OCI-LY1 (cell line): Measurements from ENCODE around the gene KSR1.

ENCODE experiments used
- H2AFZ ChIP-seq: fragments of 200-600 bp; sonication (generic), shearing (Covaris generic); 2 replicates; pipeline ENCODE4 v1.6.0; 2014; ENCODE audit warnings: antibody characterized with exemption, mild to moderate bottlenecking, low read length
- H3F3A ChIP-seq: fragments of 200-600 bp; sonication (generic), shearing (Covaris generic); 2 replicates; pipeline ENCODE4 v1.6.0; 2014; ENCODE audit warnings: mild to moderate bottlenecking, antibody characterized with exemption, low read length, moderate library complexity; ENCODE audit not compliant: insufficient read depth
- H3K27ac ChIP-seq: fragments of 200-600 bp; sonication (generic); 2 replicates; pipeline ENCODE4 v1.5.1; 2014; ENCODE audit warnings: low read length, mixed run types, mild to moderate bottlenecking, low read depth; ENCODE audit not compliant: poor library complexity, severe bottlenecking
- H3K27me3 ChIP-seq: fragments of 200-600 bp; sonication (generic); 2 replicates; pipeline ENCODE4 v1.6.0; 2014; ENCODE audit warnings: antibody characterized with exemption, mild to moderate bottlenecking, low read length, moderate library complexity; ENCODE audit not compliant: insufficient read depth
- H3K36me3 ChIP-seq: fragments of 200-600 bp; sonication (generic); 2 replicates; pipeline ENCODE4 v1.6.1; 2014; ENCODE audit warnings: mild to moderate bottlenecking, antibody characterized with exemption, low read length, moderate library complexity, mixed read lengths; ENCODE audit not compliant: insufficient read depth
- H3K4me1 ChIP-seq: fragments of 200-600 bp; sonication (generic); 2 replicates; pipeline ENCODE4 v1.5.1; 2014; ENCODE audit warnings: mild to moderate bottlenecking, low read length, moderate library complexity; ENCODE audit not compliant: insufficient read depth, severe bottlenecking
- H3K4me2 ChIP-seq: fragments of 200-600 bp; sonication (generic), shearing (Covaris generic); 2 replicates; pipeline ENCODE4 v1.6.1; 2014; ENCODE audit warnings: low read length
- H3K4me3 ChIP-seq: fragments of 200-600 bp; sonication (generic); 2 replicates; pipeline ENCODE4 v1.5.1; 2014; ENCODE audit warnings: low read length, low read depth, mild to moderate bottlenecking, mixed read lengths; ENCODE audit not compliant: poor library complexity, severe bottlenecking
- H3K79me2 ChIP-seq: fragments of 200-600 bp; shearing (Covaris generic); 2 replicates; pipeline ENCODE4 v1.6.1; 2016; ENCODE audit warnings: mixed run types, low read length, mixed read lengths; ENCODE audit not compliant: insufficient read depth
- H3K9ac ChIP-seq: fragments of 200-600 bp; sonication (generic), shearing (Covaris generic); 2 replicates; pipeline ENCODE4 v1.6.1; 2014; ENCODE audit warnings: mild to moderate bottlenecking, low read length, mixed read lengths
- H3K9me2 ChIP-seq: fragments of 200-600 bp; sonication (generic), shearing (Covaris generic); 2 replicates; pipeline ENCODE4 v1.6.1; 2014; ENCODE audit warnings: low read depth, mild to moderate bottlenecking, low read length, mixed read lengths
- H3K9me3 ChIP-seq: fragments of 200-600 bp; shearing (Covaris generic); 2 replicates; pipeline ENCODE4 v1.6.1; 2014; ENCODE audit warnings: low read length, mixed read lengths
- H4K20me1 ChIP-seq: fragments of 200-600 bp; sonication (generic), shearing (Covaris generic); 2 replicates; pipeline ENCODE4 v1.6.0; 2016; ENCODE audit warnings: mild to moderate bottlenecking, low read length; ENCODE audit not compliant: insufficient read depth
- EZH2 ChIP-seq: fragments of 200-600 bp; sonication (generic), shearing (Covaris generic); IDR thresholded peaks from 2 replicates; pipeline ENCODE4 v1.8.0; 2017; ENCODE audit warnings: borderline replicate concordance, mixed run types, mild to moderate bottlenecking, antibody characterized with exemption, low read length, moderate library complexity, mixed read lengths
- TF ChIP-seq, protein P1 (sequence below): fragments of 200-600 bp; sonication (generic), shearing (Covaris generic); IDR thresholded peaks from 2 replicates; pipeline ENCODE4 v1.5.1; 2017; ENCODE audit warnings: mild to moderate bottlenecking, antibody characterized with exemption, low read length, moderate library complexity, mixed read lengths

The KSR1 gene

DNA sequence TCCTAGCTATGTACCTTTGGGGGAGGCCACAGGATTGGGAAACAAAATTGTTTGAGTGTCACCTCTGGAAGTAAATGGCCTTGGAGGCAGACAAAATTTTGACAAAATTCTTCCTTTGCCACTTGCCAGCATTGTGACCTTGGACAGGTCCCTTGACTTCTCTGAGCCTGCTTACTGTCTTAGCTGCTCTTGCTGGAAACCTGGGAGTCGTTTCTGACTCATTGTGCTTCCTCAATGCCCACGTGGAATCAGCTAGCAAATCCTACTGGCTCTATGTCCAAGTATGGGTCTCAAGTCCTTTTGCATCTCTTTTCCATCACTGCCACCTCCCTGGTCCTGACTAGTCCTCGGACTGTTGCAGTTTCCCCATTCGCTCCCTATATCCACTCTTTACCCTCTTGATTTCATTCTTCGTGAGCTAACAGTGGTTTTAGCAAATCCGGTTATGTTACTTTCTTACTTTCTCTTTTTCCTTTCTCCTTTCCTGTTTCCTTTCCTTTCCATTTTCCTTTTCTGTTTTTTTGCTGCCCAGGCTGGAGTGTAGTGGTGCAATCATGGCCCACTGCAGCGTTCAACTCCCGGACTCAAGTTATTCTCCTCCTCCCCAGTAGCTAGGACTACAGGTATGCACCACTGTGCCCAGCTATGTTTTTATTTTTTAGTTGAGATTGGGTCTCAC, 106.7 kb downstream of the KSR1 start:
- Histone ChIP-seq H3K4me2 (no peak overlapping the region), H3K36me3 (no peaks in the 10 kb centered on the region), H3K27ac (no peak overlapping the region), H3K27me3 (no peaks in the 10 kb centered on the region), H2AFZ (no peak overlapping the region), H3K9me3 (no peaks in the 10 kb centered on the region), H3K4me1 (no peaks in the 10 kb centered on the region), H3F3A (no peaks in the 10 kb centered on the region), H3K79me2 (no peaks in the 10 kb centered on the region), H3K9me2 (no peaks in the 10 kb centered on the region), H3K9ac (no peak overlapping the region), H3K4me3 (no peak overlapping the region), H4K20me1 (no peaks in the 10 kb centered on the region)
- TF ChIP-seq, protein P1, sequence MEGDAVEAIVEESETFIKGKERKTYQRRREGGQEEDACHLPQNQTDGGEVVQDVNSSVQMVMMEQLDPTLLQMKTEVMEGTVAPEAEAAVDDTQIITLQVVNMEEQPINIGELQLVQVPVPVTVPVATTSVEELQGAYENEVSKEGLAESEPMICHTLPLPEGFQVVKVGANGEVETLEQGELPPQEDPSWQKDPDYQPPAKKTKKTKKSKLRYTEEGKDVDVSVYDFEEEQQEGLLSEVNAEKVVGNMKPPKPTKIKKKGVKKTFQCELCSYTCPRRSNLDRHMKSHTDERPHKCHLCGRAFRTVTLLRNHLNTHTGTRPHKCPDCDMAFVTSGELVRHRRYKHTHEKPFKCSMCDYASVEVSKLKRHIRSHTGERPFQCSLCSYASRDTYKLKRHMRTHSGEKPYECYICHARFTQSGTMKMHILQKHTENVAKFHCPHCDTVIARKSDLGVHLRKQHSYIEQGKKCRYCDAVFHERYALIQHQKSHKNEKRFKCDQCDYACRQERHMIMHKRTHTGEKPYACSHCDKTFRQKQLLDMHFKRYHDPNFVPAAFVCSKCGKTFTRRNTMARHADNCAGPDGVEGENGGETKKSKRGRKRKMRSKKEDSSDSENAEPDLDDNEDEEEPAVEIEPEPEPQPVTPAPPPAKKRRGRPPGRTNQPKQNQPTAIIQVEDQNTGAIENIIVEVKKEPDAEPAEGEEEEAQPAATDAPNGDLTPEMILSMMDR, result no peak
- TF ChIP-seq EZH2, result no peak

DNA sequence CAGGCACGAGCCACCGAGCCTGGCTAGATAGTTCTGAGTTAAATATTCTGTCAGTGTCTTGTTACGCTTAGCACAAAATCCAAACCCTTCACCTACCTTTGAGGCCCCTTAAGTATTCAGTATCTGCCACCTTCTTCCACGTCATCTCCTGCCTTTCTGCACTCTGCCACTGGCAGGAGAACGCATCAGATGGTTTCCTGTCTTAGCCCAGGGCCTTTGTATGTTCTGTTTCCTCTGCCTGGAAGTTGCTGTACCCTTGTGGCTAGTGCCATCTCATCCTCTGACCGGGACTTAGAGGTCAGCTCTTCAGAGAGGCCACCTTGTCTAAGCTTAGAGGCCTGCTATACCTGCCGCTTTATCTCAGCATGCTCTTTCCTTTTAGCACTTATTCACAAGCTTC, 107.3 kb downstream of the KSR1 start:
- no peaks in the 10 kb centered on the region for H3K27me3 ChIP-seq
- H2AFZ ChIP-seq, result no peak overlapping the region
- no peak overlapping the region for H3K4me3 ChIP-seq
- H3K9me2 ChIP-seq, result no peaks in the 10 kb centered on the region
- no peaks in the 10 kb centered on the region for H3K9me3 ChIP-seq
- no peak overlapping the region for H3K4me2 ChIP-seq
- no peak overlapping the region for H3K9ac ChIP-seq
- H4K20me1 ChIP-seq, result no peaks in the 10 kb centered on the region
- no peaks in the 10 kb centered on the region for H3K79me2 ChIP-seq
- no peak overlapping the region for H3K27ac ChIP-seq
- H3K36me3 ChIP-seq, result no peaks in the 10 kb centered on the region
- H3K4me1 ChIP-seq, result no peaks in the 10 kb centered on the region
- no peaks in the 10 kb centered on the region for H3F3A ChIP-seq
- TF ChIP-seq, protein P1, result no peak
- no peak for TF ChIP-seq EZH2

DNA sequence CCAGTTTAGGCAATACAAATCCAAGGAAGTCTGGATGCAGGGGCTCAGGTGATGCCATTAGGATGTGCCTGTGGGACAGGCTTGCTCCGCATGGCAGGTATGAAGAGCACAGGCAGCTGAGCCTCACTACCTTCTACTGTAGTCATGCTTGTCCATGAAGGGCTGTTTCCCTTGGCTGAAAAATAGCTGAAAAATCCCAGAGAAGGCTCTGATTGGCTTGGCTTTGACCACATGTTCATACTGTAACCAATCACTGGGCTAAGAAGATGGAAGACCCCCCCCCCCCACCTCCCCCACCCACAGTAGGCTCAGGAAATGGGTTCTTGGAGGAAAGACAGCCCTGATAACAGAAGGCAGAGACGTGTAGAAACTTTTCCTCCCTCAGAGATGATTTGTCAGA, 108.2 kb downstream of the KSR1 start:
- H3K9ac ChIP-seq, result no peak overlapping the region
- H3K4me1 ChIP-seq, result no peaks in the 10 kb centered on the region
- H3K4me2 ChIP-seq, result no peak overlapping the region
- H3K27ac ChIP-seq, result no peak overlapping the region
- no peak overlapping the region for H2AFZ ChIP-seq
- H3K79me2 ChIP-seq, result no peaks in the 10 kb centered on the region
- H3K27me3 ChIP-seq, result no peaks in the 10 kb centered on the region
- no peaks in the 10 kb centered on the region for H4K20me1 ChIP-seq
- H3F3A ChIP-seq, result no peaks in the 10 kb centered on the region
- no peak for TF ChIP-seq EZH2
- TF ChIP-seq, protein P1, result no peak
- H3K9me3 ChIP-seq, result no peaks in the 10 kb centered on the region
- H3K4me3 ChIP-seq, result no peak overlapping the region
- H3K36me3 ChIP-seq, result no peaks in the 10 kb centered on the region
- no peaks in the 10 kb centered on the region for H3K9me2 ChIP-seq
